SK-N-SH (cell line): ENCODE measurements around the gene VIM. TPM values are rescaled to one million over a fixed set of nuclear protein-coding genes. Genes with fewer than 3 reads are reported as not detected.

Experiments used
- CTCF ChIA-PET: fragments of 300-600, 350-600 bp; formaldehyde crosslinking; extraction: SDS; loops from one replicate; lab custom pipeline; 2021; lab: Yijun Ruan, JAX
- POLR2A ChIA-PET: fragments of 350-600 bp; sonication (Branson Sonifier 250); formaldehyde crosslinking; extraction: SDS; loops from one replicate; lab custom pipeline; 2020; ENCODE audit warnings: antibody characterized with exemption, inconsistent platforms; lab: Yijun Ruan, JAX
- DNase-seq: peaks from one replicate; pipeline ENCODE4 v3.0.0; 2012
- H2AFZ ChIP-seq: fragments of 200-600 bp; sonication (generic); 2 replicates; pipeline ENCODE4 v1.8.1; 2016; ENCODE audit warnings: antibody characterized with exemption, mild to moderate bottlenecking, low read depth
- H3F3A ChIP-seq: fragments of 200-600 bp; sonication (generic); replicated peaks from 2 replicates; pipeline ENCODE3; 2016; ENCODE audit warnings: antibody characterized with exemption, mild to moderate bottlenecking; ENCODE audit not compliant: insufficient read depth
- H3K27ac ChIP-seq, 2 experiments: fragments of 200-500 bp in 1 of 2; fragments of 200-600 bp in 1 of 2; sonication (Bioruptor generic) in 1 of 2; sonication (generic), shearing (Covaris generic) in 1 of 2; 2 replicates each; pipeline versions ENCODE4 v1.5.1 to v1.6.1; 2014 to 2016; ENCODE audit warnings: low read depth in 2 of 2, inconsistent platforms in 1 of 2, low read length in 1 of 2, mild to moderate bottlenecking in 1 of 2, mixed read lengths in 1 of 2
- H3K27me3 ChIP-seq: fragments of 200-600 bp; sonication (generic), shearing (Covaris generic); 2 replicates; pipeline ENCODE4 v1.6.1; 2016; ENCODE audit warnings: mixed run types; ENCODE audit not compliant: insufficient read depth
- H3K36me3 ChIP-seq, 2 experiments: fragments of 200-500 bp in 1 of 2; fragments of 200-600 bp in 1 of 2; sonication (Bioruptor generic) in 1 of 2; sonication (generic) in 1 of 2; replicated peaks in 1 of 2; 2 replicates each; pipeline versions ENCODE3 to v1.5.1; 2014 to 2016; ENCODE audit warnings: low read length in 1 of 2, mild to moderate bottlenecking in 1 of 2; ENCODE audit not compliant: insufficient read depth in 2 of 2, control insufficient read depth in 1 of 2
- H3K4me1 ChIP-seq, 2 experiments: fragments of 200-500 bp in 1 of 2; fragments of 200-600 bp in 1 of 2; sonication (Bioruptor generic) in 1 of 2; sonication (generic), shearing (Covaris generic) in 1 of 2; 2 replicates each; pipeline versions ENCODE4 v1.5.1 to v1.6.1; 2014 to 2016; ENCODE audit warnings: low read depth in 1 of 2, low read length in 1 of 2, mixed run types in 1 of 2; ENCODE audit not compliant: insufficient read depth in 2 of 2, control insufficient read depth in 1 of 2
- H3K4me2 ChIP-seq: fragments of 200-600 bp; sonication (generic), shearing (Covaris generic); 2 replicates; pipeline ENCODE4 v1.6.1; 2017; ENCODE audit warnings: mixed run types
- H3K4me3 ChIP-seq, 2 experiments: fragments of 200-500 bp in 1 of 2; fragments of 200-600 bp in 1 of 2; sonication (Bioruptor generic) in 1 of 2; sonication (generic), shearing (Covaris generic) in 1 of 2; 2 replicates each; pipeline versions ENCODE4 v1.5.1 to v1.8.1; 2014 to 2016; ENCODE audit warnings: low read depth in 2 of 2, inconsistent platforms in 1 of 2, low read length in 1 of 2, mild to moderate bottlenecking in 1 of 2, mixed read lengths in 1 of 2, moderate library complexity in 1 of 2
- H3K79me2 ChIP-seq: fragments of 200-600 bp; sonication (generic); 2 replicates; pipeline ENCODE4 v1.8.1; 2017; ENCODE audit warnings: mild to moderate bottlenecking; ENCODE audit not compliant: insufficient read depth
- H3K9ac ChIP-seq: fragments of 200-600 bp; sonication (generic); 2 replicates; pipeline ENCODE4 v1.6.1; 2017; ENCODE audit warnings: mixed run types
- H3K9me2 ChIP-seq: fragments of 200-600 bp; sonication (generic); 2 replicates; pipeline ENCODE4 v1.6.1; 2017; ENCODE audit warnings: mixed run types
- H3K9me3 ChIP-seq: fragments of 200-600 bp; sonication (generic); 2 replicates; pipeline ENCODE4 v1.6.1; 2017; ENCODE audit warnings: mixed run types, mild to moderate bottlenecking, moderate library complexity
- H4K20me1 ChIP-seq: fragments of 200-600 bp; sonication (generic); 2 replicates; pipeline ENCODE4 v1.6.1; 2017; ENCODE audit warnings: mild to moderate bottlenecking, mixed run types; ENCODE audit not compliant: insufficient read depth
- JUND ChIP-seq: IDR thresholded peaks from 2 replicates; pipeline ENCODE4 v1.4.0; 2012
- MAX ChIP-seq: IDR thresholded peaks from 2 replicates; pipeline ENCODE4 v1.4.0; 2012; ENCODE audit warnings: low read depth
- MXI1 ChIP-seq: IDR thresholded peaks from 2 replicates; pipeline ENCODE4 v1.6.1; 2012; ENCODE audit warnings: mild to moderate bottlenecking, low read depth, low read length, improper control_type of control experiment
- NFIC ChIP-seq: IDR thresholded peaks from 2 replicates; pipeline ENCODE4 v1.4.0; 2012; ENCODE audit warnings: borderline replicate concordance
- POLR2AphosphoS5 ChIP-seq: IDR thresholded peaks from 2 replicates; pipeline ENCODE4 v1.6.1; 2012; ENCODE audit warnings: low read depth, low read length
- RXRA ChIP-seq: IDR thresholded peaks from 2 replicates; pipeline ENCODE4 v1.4.0; 2012; ENCODE audit warnings: low read depth, mild to moderate bottlenecking, borderline replicate concordance
- YY1 ChIP-seq: IDR thresholded peaks from 2 replicates; pipeline ENCODE4 v1.4.0; 2012; ENCODE audit warnings: low read depth, mild to moderate bottlenecking
- WGBS: methylation state at CpG from one replicate; pipeline ENCODE4 v1.1.6; 2017; ENCODE audit warnings: low lambda C conversion rate; 5-methylcytosine and 5-hydroxymethylcytosine counted together
- polyA plus RNA-seq, 3 experiments: library from polyadenylated mRNA; depleted of rRNA; stranded (reverse); fragments of >200 nt; gene quantifications; 2 replicates each; pipeline ENCODE4 v1.2.3, GENCODE V29; 2012
- TF ChIP-seq, protein P1 (sequence below): IDR thresholded peaks from 2 replicates; pipeline ENCODE4 v1.4.0; 2012; ENCODE audit warnings: low read depth, borderline replicate concordance

VIM gene
- polyA plus RNA-seq, 1 of the 3 experiments (the other 2 are of a cell fraction): 5,016 TPM

- Histone ChIP-seq H3K4me2 (no peak overlapping the region), H3K4me1 (no peaks in the 10 kb centered on the region; a peak in 1 of 4 replicates), H3K27me3 (no peaks in the 10 kb centered on the region), H3K27ac (peak overlapping the region in 1 of 2 experiments; percentile 98; a peak in 1 of 4 replicates), H3K9me3 (no peaks in the 10 kb centered on the region), H2AFZ (no peak overlapping the region), H3K9me2 (no peaks in the 10 kb centered on the region), H4K20me1 (peaks cover 32% of the 10 kb centered on the region), H3K79me2 (peaks cover 9% of the 10 kb centered on the region; the same call in 1 of the 2 replicates), H3K9ac (no peak overlapping the region), H3F3A (peaks cover 55% of the 10 kb centered on the region), H3K4me3 (no peak overlapping the region), H3K36me3 (peaks cover 21 to 22% of the 10 kb centered on the region in 2 experiments)
- TF ChIP-seq JUND (no peak), MXI1 (no peak), YY1 (no peak), POLR2AphosphoS5 (no peak), RXRA (no peak), MAX (no peak)
- TF ChIP-seq, protein P1, sequence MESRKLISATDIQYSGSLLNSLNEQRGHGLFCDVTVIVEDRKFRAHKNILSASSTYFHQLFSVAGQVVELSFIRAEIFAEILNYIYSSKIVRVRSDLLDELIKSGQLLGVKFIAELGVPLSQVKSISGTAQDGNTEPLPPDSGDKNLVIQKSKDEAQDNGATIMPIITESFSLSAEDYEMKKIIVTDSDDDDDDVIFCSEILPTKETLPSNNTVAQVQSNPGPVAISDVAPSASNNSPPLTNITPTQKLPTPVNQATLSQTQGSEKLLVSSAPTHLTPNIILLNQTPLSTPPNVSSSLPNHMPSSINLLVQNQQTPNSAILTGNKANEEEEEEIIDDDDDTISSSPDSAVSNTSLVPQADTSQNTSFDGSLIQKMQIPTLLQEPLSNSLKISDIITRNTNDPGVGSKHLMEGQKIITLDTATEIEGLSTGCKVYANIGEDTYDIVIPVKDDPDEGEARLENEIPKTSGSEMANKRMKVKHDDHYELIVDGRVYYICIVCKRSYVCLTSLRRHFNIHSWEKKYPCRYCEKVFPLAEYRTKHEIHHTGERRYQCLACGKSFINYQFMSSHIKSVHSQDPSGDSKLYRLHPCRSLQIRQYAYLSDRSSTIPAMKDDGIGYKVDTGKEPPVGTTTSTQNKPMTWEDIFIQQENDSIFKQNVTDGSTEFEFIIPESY: no peak
- POLR2A ChIA-PET: no interaction called here
- CTCF ChIA-PET: no interaction called here
- no peak for DNase-seq
- WGBS: 97% methylated on average over 4 of the region's 4 CpGs
Measured at GRCh38 chr10:17240616-17241015, 12.6 kb downstream of the VIM start.

- Histone ChIP-seq H3K79me2 (no peaks in the 10 kb centered on the region), H4K20me1 (peaks cover 20% of the 10 kb centered on the region), H3K36me3 (peaks cover 10 to 11% of the 10 kb centered on the region in 2 experiments), H3F3A (peaks cover 43% of the 10 kb centered on the region), H3K27ac (no peak overlapping the region), H3K4me3 (no peak overlapping the region), H2AFZ (no peak overlapping the region), H3K9me2 (no peaks in the 10 kb centered on the region), H3K9ac (no peak overlapping the region), H3K27me3 (no peaks in the 10 kb centered on the region), H3K9me3 (no peaks in the 10 kb centered on the region), H3K4me1 (no peaks in the 10 kb centered on the region; a peak in 1 of 4 replicates), H3K4me2 (no peak overlapping the region)
- CTCF ChIA-PET: interaction anchor here (0.7 to 1.9 kb wide), 5 partner anchors 11 to 389 kb away, joined by 3 to 7 read pairs (median 3); no protein-coding TSS in a partner anchor
- no peak for TF ChIP-seq NFIC
- WGBS: 92% methylated on average over 5 of the region's 5 CpGs
- no peak for DNase-seq
- POLR2A ChIA-PET: no interaction called here
Measured at GRCh38 chr10:17241611-17242333, 13.7 kb downstream of the VIM start.
